ENCODE results near the gene PTCH2. TPM values are rescaled to one million over a fixed set of nuclear protein-coding genes. Genes with fewer than 3 reads are reported as not detected.

Gene PTCH2
- total RNA-seq, 1 experiment from 2014 or later, result 0.48 TPM

DNA sequence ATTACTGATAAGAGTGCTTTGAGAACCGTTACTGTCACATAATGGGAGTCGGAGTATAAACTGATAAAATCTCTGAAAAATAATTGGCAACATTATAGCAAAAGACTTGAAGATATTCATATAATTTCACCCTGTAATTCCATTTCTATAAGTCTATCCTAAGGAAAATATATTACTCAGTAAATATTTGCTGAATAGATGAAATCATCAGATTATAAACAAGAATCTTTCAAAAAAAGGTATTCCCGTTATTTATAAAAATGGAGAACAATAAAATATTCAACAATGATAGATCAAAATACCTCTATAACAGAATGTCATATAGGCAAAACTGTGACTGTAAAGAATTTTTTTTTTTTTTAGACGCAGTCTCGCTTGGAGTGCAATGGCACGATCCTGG is 42.4 kb upstream of the PTCH2 start:
- no peaks in the 10 kb centered on the region for H3K4me1 Mint-ChIP-seq (ENCODE audit: low read depth, unreplicated experiment)
- H3K27ac Mint-ChIP-seq (ENCODE audit: unreplicated experiment), result no peak overlapping the region
- Histone ChIP-seq H3K36me3 (ENCODE audit: control insufficient read depth, insufficient read depth, low read length) (no peaks in the 10 kb centered on the region; the same call in 1 of the 2 replicates), H3K4me3 (ENCODE audit: low read depth, low read length) (no peak overlapping the region), H3K4me1 (no peaks in the 10 kb centered on the region), H3K9me3 (peaks cover 20% of the 10 kb centered on the region; the same call in 1 of the 2 replicates), H3K27me3 (replicated peaks; ENCODE audit: control insufficient read depth, insufficient read depth, low read length) (no peaks in the 10 kb centered on the region)
- H3K27me3 Mint-ChIP-seq (ENCODE audit: insufficient read depth, unreplicated experiment), result no peaks in the 10 kb centered on the region
- H3K9me3 Mint-ChIP-seq (ENCODE audit: unreplicated experiment), result peaks cover 11% of the 10 kb centered on the region
- no peak for DNase-seq
- ChIA-PET POLR2A (no interaction called here), CTCF (no interaction called here)
- TF ChIP-seq, protein P1, sequence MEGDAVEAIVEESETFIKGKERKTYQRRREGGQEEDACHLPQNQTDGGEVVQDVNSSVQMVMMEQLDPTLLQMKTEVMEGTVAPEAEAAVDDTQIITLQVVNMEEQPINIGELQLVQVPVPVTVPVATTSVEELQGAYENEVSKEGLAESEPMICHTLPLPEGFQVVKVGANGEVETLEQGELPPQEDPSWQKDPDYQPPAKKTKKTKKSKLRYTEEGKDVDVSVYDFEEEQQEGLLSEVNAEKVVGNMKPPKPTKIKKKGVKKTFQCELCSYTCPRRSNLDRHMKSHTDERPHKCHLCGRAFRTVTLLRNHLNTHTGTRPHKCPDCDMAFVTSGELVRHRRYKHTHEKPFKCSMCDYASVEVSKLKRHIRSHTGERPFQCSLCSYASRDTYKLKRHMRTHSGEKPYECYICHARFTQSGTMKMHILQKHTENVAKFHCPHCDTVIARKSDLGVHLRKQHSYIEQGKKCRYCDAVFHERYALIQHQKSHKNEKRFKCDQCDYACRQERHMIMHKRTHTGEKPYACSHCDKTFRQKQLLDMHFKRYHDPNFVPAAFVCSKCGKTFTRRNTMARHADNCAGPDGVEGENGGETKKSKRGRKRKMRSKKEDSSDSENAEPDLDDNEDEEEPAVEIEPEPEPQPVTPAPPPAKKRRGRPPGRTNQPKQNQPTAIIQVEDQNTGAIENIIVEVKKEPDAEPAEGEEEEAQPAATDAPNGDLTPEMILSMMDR (IDR thresholded peaks at IDR 0.05; ENCODE audit: insufficient read depth in 1 of 2, low read depth in 1 of 2, low read length in 1 of 2, severe bottlenecking in 1 of 2, unreplicated experiment in 1 of 2), result no peak
- no peak overlapping the region for H3K4me3 Mint-ChIP-seq (ENCODE audit: unreplicated experiment)
- peaks cover under 1% of the 10 kb centered on the region for H3K36me3 Mint-ChIP-seq (ENCODE audit: insufficient read depth, unreplicated experiment)
- BruUV-seq (replicated peaks), result no TSS peak
- intact Hi-C loops (cut with micrococcal nuclease; ENCODE audit: unreplicated experiment), result no loop called here

DNA sequence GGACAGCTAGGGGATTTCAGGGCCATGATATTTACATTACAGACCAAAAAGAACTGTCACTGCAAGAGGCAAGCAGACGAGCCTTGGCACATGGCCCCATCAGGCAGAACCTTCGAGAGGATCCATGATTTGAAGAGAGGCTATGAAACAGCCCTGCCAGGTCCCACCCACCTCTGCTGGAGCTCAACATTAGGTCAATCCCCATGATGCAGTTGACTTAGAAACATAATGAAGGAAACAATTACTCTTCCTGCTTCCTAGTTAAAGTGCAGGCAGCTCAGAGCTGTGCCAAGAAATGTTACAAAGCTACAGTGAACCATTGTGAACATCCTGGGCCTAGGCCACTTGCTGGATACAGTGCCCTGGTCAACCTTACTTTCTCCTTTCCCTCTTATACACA is 41.7 kb upstream of the PTCH2 start:
- POLR2A ChIA-PET, result no interaction called here
- CTCF ChIA-PET, result no interaction called here
- H3K9me3 ChIP-seq, result peaks cover 13% of the 10 kb centered on the region; the same call in 1 of the 2 replicates

DNA sequence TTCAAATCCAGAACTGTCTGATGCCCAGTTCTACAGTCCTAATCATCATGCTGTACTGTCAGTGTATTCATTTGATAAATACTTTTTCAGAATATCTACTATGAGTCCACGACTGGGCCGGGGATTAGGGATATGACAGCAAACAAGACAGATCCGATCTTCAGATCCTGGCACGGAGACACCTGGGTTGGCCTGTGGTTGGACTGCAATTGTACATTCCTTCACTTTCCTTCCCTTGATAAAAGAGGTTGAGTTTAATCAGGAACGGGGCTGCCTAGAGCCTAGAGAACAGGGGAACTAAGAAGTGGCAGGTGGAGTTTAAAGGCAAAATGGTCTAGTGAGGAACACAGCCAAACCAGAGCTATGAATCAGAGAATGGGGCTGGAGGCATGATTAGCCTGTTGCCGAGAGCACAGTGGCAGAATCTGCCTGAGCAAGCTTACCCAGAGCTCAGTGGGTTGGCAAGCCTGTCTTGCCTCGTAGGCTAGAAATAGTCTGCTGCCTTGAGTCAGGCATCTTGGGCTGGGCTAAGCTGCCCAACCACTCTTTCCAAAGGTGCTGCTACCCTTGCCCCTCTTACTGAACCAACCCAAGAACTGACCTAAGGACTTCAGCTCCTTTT is 38.1 kb upstream of the PTCH2 start:
- Histone ChIP-seq H3K36me3 (ENCODE audit: control insufficient read depth, insufficient read depth, low read length) (no peaks in the 10 kb centered on the region; the same call in 1 of the 2 replicates), H3K4me3 (ENCODE audit: low read depth, low read length) (no peak overlapping the region), H3K9me3 (peaks cover 6% of the 10 kb centered on the region; the same call in 1 of the 2 replicates), H3K4me1 (no peaks in the 10 kb centered on the region), H3K27me3 (replicated peaks; ENCODE audit: control insufficient read depth, insufficient read depth, low read length) (no peaks in the 10 kb centered on the region)
- intact Hi-C loops (cut with micrococcal nuclease; ENCODE audit: unreplicated experiment), result no loop called here
- Mint-ChIP-seq H3K4me1 (ENCODE audit: low read depth, unreplicated experiment) (no peaks in the 10 kb centered on the region), H3K27ac (ENCODE audit: unreplicated experiment) (no peak overlapping the region), H3K9me3 (ENCODE audit: unreplicated experiment) (no peaks in the 10 kb centered on the region), H3K27me3 (ENCODE audit: insufficient read depth, unreplicated experiment) (no peaks in the 10 kb centered on the region), H3K4me3 (ENCODE audit: unreplicated experiment) (no peak overlapping the region), H3K36me3 (ENCODE audit: insufficient read depth, unreplicated experiment) (no peaks in the 10 kb centered on the region)
- DNase-seq, result no peak
- TF ChIP-seq, protein P1 (IDR thresholded peaks at IDR 0.05; ENCODE audit: insufficient read depth in 1 of 2, low read depth in 1 of 2, low read length in 1 of 2, severe bottlenecking in 1 of 2, unreplicated experiment in 1 of 2), result no peak
- POLR2A ChIA-PET, result no interaction called here
- CTCF ChIA-PET, result no interaction called here
- BruUV-seq (replicated peaks), result no TSS peak

More for the DNA sequence above, 41.7 kb upstream of the PTCH2 start:
- Mint-ChIP-seq H3K27me3 (ENCODE audit: insufficient read depth, unreplicated experiment) (no peaks in the 10 kb centered on the region), H3K27ac (ENCODE audit: unreplicated experiment) (no peak overlapping the region), H3K4me1 (ENCODE audit: low read depth, unreplicated experiment) (no peaks in the 10 kb centered on the region), H3K36me3 (ENCODE audit: insufficient read depth, unreplicated experiment) (no peaks in the 10 kb centered on the region), H3K4me3 (ENCODE audit: unreplicated experiment) (no peak overlapping the region), H3K9me3 (ENCODE audit: unreplicated experiment) (peaks cover 10% of the 10 kb centered on the region)
- H3K4me3 ChIP-seq (ENCODE audit: low read depth, low read length), result no peak overlapping the region
- BruUV-seq (replicated peaks), result no TSS peak
- DNase-seq, result no peak
- intact Hi-C loops (cut with micrococcal nuclease; ENCODE audit: unreplicated experiment), result no loop called here
- no peaks in the 10 kb centered on the region for H3K4me1 ChIP-seq
- no peaks in the 10 kb centered on the region for H3K27me3 ChIP-seq (replicated peaks; ENCODE audit: control insufficient read depth, insufficient read depth, low read length)
- H3K36me3 ChIP-seq (ENCODE audit: control insufficient read depth, insufficient read depth, low read length), result no peaks in the 10 kb centered on the region; the same call in 1 of the 2 replicates
- TF ChIP-seq, protein P1 (IDR thresholded peaks at IDR 0.05; ENCODE audit: insufficient read depth in 1 of 2, low read depth in 1 of 2, low read length in 1 of 2, severe bottlenecking in 1 of 2, unreplicated experiment in 1 of 2), result no peak

Measured in Caco-2 (cell line).